WTC11 (cell line): ENCODE measurements around the gene BABAM2. TPM values are rescaled to one million over a fixed set of nuclear protein-coding genes. Genes with fewer than 3 reads are reported as not detected.

ENCODE experiments used
- ATAC-seq: fragments of 200-7000 bp; cut with Tn5 transposase; 2 replicates; pipeline ENCODE4 v1.10.0; 2021; ENCODE audit warnings: mild to moderate bottlenecking, moderate library complexity
- CTCF ChIA-PET: fragments of 300-600 bp; sonication (Branson Sonifier 250); formaldehyde crosslinking; loops from one replicate; lab custom pipeline; 2021; ENCODE audit warnings: antibody characterized with exemption; lab: Charles Lee
- POLR2A ChIA-PET: fragments of 350-600 bp; sonication (Branson Sonifier 250); formaldehyde crosslinking; loops from one replicate; lab custom pipeline; 2021; ENCODE audit warnings: antibody characterized with exemption; lab: Charles Lee
- DNase-seq: peaks from one replicate; pipeline ENCODE4 v3.0.0; 2021; ENCODE audit warnings: low spot score
- H3K27ac Mint-ChIP-seq: 2 replicates; pipeline ENCODE4 v1.8.0; 2021; ENCODE audit warnings: mixed read lengths
- H3K27me3 Mint-ChIP-seq: 2 replicates; pipeline ENCODE4 v1.8.0; 2021; ENCODE audit warnings: low read depth, mild to moderate bottlenecking, moderate library complexity, mixed read lengths
- H3K36me3 Mint-ChIP-seq: 2 replicates; pipeline ENCODE4 v1.8.0; 2021; ENCODE audit warnings: mixed read lengths
- H3K4me1 Mint-ChIP-seq: 2 replicates; pipeline ENCODE4 v1.8.0; 2022; ENCODE audit warnings: mixed read lengths
- H3K4me3 Mint-ChIP-seq: 2 replicates; pipeline ENCODE4 v1.8.0; 2021; ENCODE audit warnings: mild to moderate bottlenecking, moderate library complexity, mixed read lengths
- H3K9me3 Mint-ChIP-seq: 2 replicates; pipeline ENCODE4 v1.8.0; 2021; ENCODE audit warnings: mixed read lengths
- ARID4B ChIP-seq: sonication (generic); formaldehyde crosslinking; IDR thresholded peaks from 2 replicates; pipeline ENCODE4 v1.8.0; 2023; ENCODE audit warnings: missing genetic modification reagents, mild to moderate bottlenecking, borderline replicate concordance
- ATF1 ChIP-seq: sonication (generic); formaldehyde crosslinking; IDR thresholded peaks from 2 replicates; pipeline ENCODE4 v1.8.1; 2023; ENCODE audit warnings: mild to moderate bottlenecking, moderate library complexity, missing genetic modification reagents
- CTCF ChIP-seq: fragments of 200-600 bp; IDR thresholded peaks from 2 replicates; pipeline ENCODE4 v1.8.0; 2022; ENCODE audit warnings: antibody characterized with exemption
- ELF4 ChIP-seq: sonication (generic); formaldehyde crosslinking; IDR thresholded peaks from 2 replicates; pipeline ENCODE4 v1.8.1; 2022; ENCODE audit warnings: low read depth, mild to moderate bottlenecking, moderate library complexity, missing genetic modification reagents
- ESRRA ChIP-seq: sonication (generic); formaldehyde crosslinking; IDR thresholded peaks from 2 replicates; pipeline ENCODE4 v1.8.1; 2022; ENCODE audit warnings: mild to moderate bottlenecking, missing genetic modification reagents, borderline replicate concordance
- FOXK1 ChIP-seq: sonication (generic); formaldehyde crosslinking; IDR thresholded peaks from 2 replicates; pipeline ENCODE4 v1.8.0; 2022; ENCODE audit warnings: mild to moderate bottlenecking, moderate library complexity, missing genetic modification reagents
- FOXP1 ChIP-seq: sonication (generic); formaldehyde crosslinking; IDR thresholded peaks from 2 replicates; pipeline ENCODE4 v1.8.0; 2022; ENCODE audit warnings: missing genetic modification reagents, mild to moderate bottlenecking, moderate library complexity, borderline replicate concordance
- HMGA2 ChIP-seq: fragments of 250-450 bp; sonication (Bioruptor Pico); IDR thresholded peaks from 2 replicates; pipeline ENCODE4 v1.4.0; 2021; ENCODE audit warnings: mild to moderate bottlenecking, moderate library complexity
- MLX ChIP-seq: sonication (generic); formaldehyde crosslinking; IDR thresholded peaks from 2 replicates; pipeline ENCODE4 v1.8.1; 2023; ENCODE audit warnings: mild to moderate bottlenecking, missing genetic modification reagents, moderate library complexity
- NFATC4 ChIP-seq: fragments of 250-450 bp; sonication (Bioruptor Pico); IDR thresholded peaks from 2 replicates; pipeline ENCODE4 v1.9.0; 2021; ENCODE audit warnings: mild to moderate bottlenecking
- OVOL2 ChIP-seq: fragments of 250-450 bp; sonication (Bioruptor Pico); IDR thresholded peaks from 2 replicates; pipeline ENCODE4 v1.9.0; 2021; ENCODE audit warnings: mild to moderate bottlenecking, borderline replicate concordance
- PRRX2 ChIP-seq: fragments of 250-450 bp; sonication (Bioruptor Pico); IDR thresholded peaks from 2 replicates; pipeline ENCODE4 v1.8.0; 2021; ENCODE audit warnings: mild to moderate bottlenecking
- SMAD4 ChIP-seq: sonication (generic); formaldehyde crosslinking; IDR thresholded peaks from 2 replicates; pipeline ENCODE4 v1.8.0; 2022; ENCODE audit warnings: mild to moderate bottlenecking, missing genetic modification reagents
- TEAD4 ChIP-seq: sonication (generic); formaldehyde crosslinking; IDR thresholded peaks from 2 replicates; pipeline ENCODE4 v1.8.0; 2022; ENCODE audit warnings: mild to moderate bottlenecking, missing genetic modification reagents
- ZNF138 ChIP-seq: sonication (generic); formaldehyde crosslinking; conservative IDR thresholded peaks from 2 replicates; pipeline ENCODE4 v1.8.1; 2022; ENCODE audit warnings: mild to moderate bottlenecking, moderate library complexity, missing genetic modification reagents
- ZNF219 ChIP-seq: sonication (generic); formaldehyde crosslinking; IDR thresholded peaks from 2 replicates; pipeline ENCODE4 v1.8.0; 2023; ENCODE audit warnings: missing genetic modification reagents, mild to moderate bottlenecking, borderline replicate concordance
- total RNA-seq: library from RNA; stranded (reverse); gene quantifications from 3 replicates; pipeline ENCODE4 v1.2.3, GENCODE V29; 2021
- TF ChIP-seq, protein P1 (sequence below): fragments of 250-450 bp; sonication (Bioruptor Pico); IDR thresholded peaks from 2 replicates; pipeline ENCODE4 v1.9.0; 2021; ENCODE audit warnings: moderate library complexity, mild to moderate bottlenecking, inconsistent platforms, borderline replicate concordance

Gene BABAM2
- total RNA-seq, 1 experiment from 2014 or later: 16.5 TPM

GRCh38 chr2:28199995-28200679 lies 309.6 kb downstream of the BABAM2 start:
- DNase-seq (no peak), ATAC-seq (no peak)
- H3K4me1 Mint-ChIP-seq: peaks cover 18% of the 10 kb centered on the region
- H3K36me3 Mint-ChIP-seq: no peaks in the 10 kb centered on the region
- no peaks in the 10 kb centered on the region for H3K27me3 Mint-ChIP-seq
- no peaks in the 10 kb centered on the region for H3K9me3 Mint-ChIP-seq
- ChIA-PET CTCF (no interaction called here), POLR2A (no interaction called here)
- no peak overlapping the region for H3K4me3 Mint-ChIP-seq
- TF ChIP-seq SMAD4 (CRISPR knock-in tag): no peak
- no peak for TF ChIP-seq ESRRA (CRISPR knock-in tag)
- no peak for TF ChIP-seq NFATC4 (CRISPR knock-in tag)
- TF ChIP-seq HMGA2: no peak
- TF ChIP-seq FOXK1 (CRISPR knock-in tag): no peak
- TF ChIP-seq ZNF138: no peak
- no peak for TF ChIP-seq OVOL2 (CRISPR knock-in tag)
- H3K27ac Mint-ChIP-seq: no peak overlapping the region

DNA sequence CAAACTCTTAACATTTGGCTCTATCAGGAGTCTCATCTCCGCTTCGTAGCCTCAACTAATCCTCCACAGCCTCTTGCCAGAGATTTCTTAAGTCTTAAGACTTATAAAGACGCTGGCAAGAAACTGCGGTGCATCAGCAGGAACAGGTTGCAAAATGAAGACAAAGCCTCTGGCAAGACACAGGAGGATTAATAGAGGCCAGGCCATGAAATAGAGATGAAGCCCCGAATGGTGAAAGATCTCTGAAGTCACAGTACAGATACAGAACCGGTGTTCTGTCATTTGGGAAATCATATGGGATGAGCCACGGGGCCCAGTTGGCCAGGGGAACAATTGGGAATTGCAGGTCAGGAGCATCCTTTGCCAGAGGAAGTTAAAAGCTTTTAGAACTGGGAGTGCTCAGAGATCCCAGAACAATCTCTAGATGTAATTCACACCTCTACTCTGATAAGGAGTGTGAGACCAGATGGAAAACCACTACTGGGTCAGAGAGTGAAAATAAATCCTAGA lies 311.2 kb downstream of the BABAM2 start:
- TF ChIP-seq ATF1 (CRISPR knock-in tag) (no peak), MLX (no peak), CTCF (no peak), TEAD4 (CRISPR knock-in tag) (no peak), ESRRA (CRISPR knock-in tag) (no peak), PRRX2 (CRISPR knock-in tag) (no peak), ARID4B (no peak)
- TF ChIP-seq, protein P1, sequence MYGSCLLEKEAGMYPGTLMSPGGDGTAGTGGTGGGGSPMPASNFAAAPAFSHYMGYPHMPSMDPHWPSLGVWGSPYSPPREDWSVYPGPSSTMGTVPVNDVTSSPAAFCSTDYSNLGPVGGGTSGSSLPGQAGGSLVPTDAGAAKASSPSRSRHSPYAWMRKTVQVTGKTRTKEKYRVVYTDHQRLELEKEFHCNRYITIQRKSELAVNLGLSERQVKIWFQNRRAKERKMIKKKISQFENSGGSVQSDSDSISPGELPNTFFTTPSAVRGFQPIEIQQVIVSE (CRISPR knock-in tag): no peak
- CTCF ChIA-PET: no interaction called here
- H3K27me3 Mint-ChIP-seq: no peaks in the 10 kb centered on the region
- H3K9me3 Mint-ChIP-seq: no peaks in the 10 kb centered on the region
- H3K4me1 Mint-ChIP-seq: peaks cover 18% of the 10 kb centered on the region
- DNase-seq (no peak), ATAC-seq (no peak)
- H3K4me3 Mint-ChIP-seq: no peak overlapping the region
- H3K36me3 Mint-ChIP-seq: no peaks in the 10 kb centered on the region
- POLR2A ChIA-PET: no interaction called here
- H3K27ac Mint-ChIP-seq: no peak overlapping the region

- Mint-ChIP-seq H3K27ac (no peak overlapping the region), H3K9me3 (no peaks in the 10 kb centered on the region), H3K4me1 (peaks cover 18% of the 10 kb centered on the region), H3K4me3 (no peak overlapping the region), H3K27me3 (no peaks in the 10 kb centered on the region), H3K36me3 (no peaks in the 10 kb centered on the region)
- ChIA-PET POLR2A (no interaction called here), CTCF (no interaction called here)
- TF ChIP-seq FOXP1 (CRISPR knock-in tag) (no peak), MLX (no peak), HMGA2 (no peak), ARID4B (no peak), ZNF219 (CRISPR knock-in tag) (no peak), ELF4 (CRISPR knock-in tag) (no peak)
- TF ChIP-seq, protein P1 (CRISPR knock-in tag): no peak
- DNase-seq: no peak
- no peak for ATAC-seq
These were observed 312.2 kb downstream of the BABAM2 start for GRCh38 chr2:28202719-28203118.
